SKM-1 (cell line): Measurements from ENCODE around the gene SRI.
A peak's percentile ranks its signal among the peaks of the same experiment; 100 is the strongest.

Experiments
- DNase-seq: peaks from one replicate; lab custom pipeline; 2025; ENCODE audit not compliant: unreplicated experiment; lab: John Stamatoyannopoulos, UW

SRI gene

GRCh38 chr7:88226201-88226600 is 6.4 kb upstream of the SRI start:
- no peak for DNase-seq

GRCh38 chr7:88224601-88225275 is 4.9 kb upstream of the SRI start:
- no peak for DNase-seq

- DNase-seq = no peak
These were observed 3.4 kb upstream of the SRI start for GRCh38 chr7:88223265-88223664.

GRCh38 chr7:88218836-88219605 is 817 bp downstream of the SRI start:
- peak; percentile 4 for DNase-seq

GRCh38 chr7:88218429-88218745 is 1.5 kb downstream of the SRI start:
- DNase-seq = no peak

- DNase-seq = no peak
These were observed 2.0 kb downstream of the SRI start for GRCh38 chr7:88217675-88218428.

GRCh38 chr7:88216276-88216675 is 3.6 kb downstream of the SRI start:
- no peak for DNase-seq

GRCh38 chr7:88215295-88215694 is 4.5 kb downstream of the SRI start:
- no peak for DNase-seq

- no peak for DNase-seq
These were observed 5.4 kb downstream of the SRI start for GRCh38 chr7:88214456-88214855.

- no peak for DNase-seq
These were observed 6.9 kb downstream of the SRI start for GRCh38 chr7:88212918-88213317.

- no peak for DNase-seq
These were observed 11.3 kb downstream of the SRI start for GRCh38 chr7:88208521-88208920.

- no peak for DNase-seq
These were observed 13.6 kb downstream of the SRI start for GRCh38 chr7:88206254-88206653.

GRCh38 chr7:88205179-88205578 is 14.7 kb downstream of the SRI start:
- no peak for DNase-seq

- no peak for DNase-seq
These were observed 15.2 kb downstream of the SRI start for GRCh38 chr7:88204525-88205110.

GRCh38 chr7:88203401-88203800 is 16.4 kb downstream of the SRI start:
- no peak for DNase-seq

GRCh38 chr7:88202799-88203198 is 17.0 kb downstream of the SRI start:
- DNase-seq = no peak

- DNase-seq = no peak
These were observed 17.6 kb downstream of the SRI start for GRCh38 chr7:88202278-88202677.

- no peak for DNase-seq
These were observed 18.5 kb downstream of the SRI start for GRCh38 chr7:88201305-88201704.

GRCh38 chr7:88200789-88201188 is 19.0 kb downstream of the SRI start:
- DNase-seq = no peak

GRCh38 chr7:88200261-88200660 is 19.6 kb downstream of the SRI start:
- no peak for DNase-seq

GRCh38 chr7:88191911-88192310 is 27.9 kb downstream of the SRI start:
- no peak for DNase-seq

GRCh38 chr7:88185650-88186049 is 34.2 kb downstream of the SRI start:
- DNase-seq = no peak
